Measurements from ENCODE around the gene DDN. TPM values are rescaled to one million over a fixed set of nuclear protein-coding genes. Genes with fewer than 3 reads are reported as not detected.

The DDN gene
- total RNA-seq, 1 donor from 2014 or later = 6.4 TPM

- no peak for DNase-seq
- H3K36me3 Mint-ChIP-seq (ENCODE audit: unreplicated experiment) = peaks cover 6% of the 10 kb centered on the region
Measured at GRCh38 chr12:49024543-49024942, 25.4 kb upstream of the DDN start.

GRCh38 chr12:49023812-49024211 lies 24.6 kb upstream of the DDN start:
- Mint-ChIP-seq H3K36me3 (ENCODE audit: unreplicated experiment) (peaks cover 6% of the 10 kb centered on the region), H3K9me3 (ENCODE audit: unreplicated experiment) (peaks cover 3% of the 10 kb centered on the region), H3K27me3 (ENCODE audit: unreplicated experiment) (peaks cover 5% of the 10 kb centered on the region), H3K4me1 (ENCODE audit: low read depth, unreplicated experiment) (peaks cover 6% of the 10 kb centered on the region), H3K27ac (ENCODE audit: unreplicated experiment) (no peak overlapping the region), H3K4me3 (ENCODE audit: unreplicated experiment) (no peak overlapping the region)
- no peak for TF ChIP-seq CTCF (IDR thresholded peaks at IDR 0.05; ENCODE audit: partially characterized antibody, unreplicated experiment)
- DNase-seq = no peak

More at GRCh38 chr12:49024543-49024942, 25.4 kb upstream of the DDN start:
- Mint-ChIP-seq H3K27ac (ENCODE audit: unreplicated experiment) (no peak overlapping the region), H3K9me3 (ENCODE audit: unreplicated experiment) (peaks cover 3% of the 10 kb centered on the region), H3K27me3 (ENCODE audit: unreplicated experiment) (peaks cover 3% of the 10 kb centered on the region), H3K4me3 (ENCODE audit: unreplicated experiment) (no peak overlapping the region), H3K4me1 (ENCODE audit: low read depth, unreplicated experiment) (peaks cover 4% of the 10 kb centered on the region)
- TF ChIP-seq CTCF (IDR thresholded peaks at IDR 0.05; ENCODE audit: partially characterized antibody, unreplicated experiment) = no peak

GRCh38 chr12:49022558-49023178 lies 23.5 kb upstream of the DDN start:
- no peak for DNase-seq
- no peak for TF ChIP-seq CTCF (IDR thresholded peaks at IDR 0.05; ENCODE audit: partially characterized antibody, unreplicated experiment)
- Mint-ChIP-seq H3K27me3 (ENCODE audit: unreplicated experiment) (peaks cover 5% of the 10 kb centered on the region), H3K9me3 (ENCODE audit: unreplicated experiment) (peaks cover 9% of the 10 kb centered on the region), H3K4me1 (ENCODE audit: low read depth, unreplicated experiment) (peaks cover 9% of the 10 kb centered on the region), H3K27ac (ENCODE audit: unreplicated experiment) (peak overlapping the region; percentile 33), H3K4me3 (ENCODE audit: unreplicated experiment) (peak overlapping the region; percentile 26), H3K36me3 (ENCODE audit: unreplicated experiment) (peaks cover 6% of the 10 kb centered on the region)

- H3K4me1 Mint-ChIP-seq (ENCODE audit: low read depth, unreplicated experiment) = peaks cover 10% of the 10 kb centered on the region
- H3K9me3 Mint-ChIP-seq (ENCODE audit: unreplicated experiment) = peaks cover 7% of the 10 kb centered on the region
- H3K27ac Mint-ChIP-seq (ENCODE audit: unreplicated experiment) = peak overlapping the region; percentile 46
- TF ChIP-seq CTCF (IDR thresholded peaks at IDR 0.05; ENCODE audit: partially characterized antibody, unreplicated experiment) = no peak
- H3K4me3 Mint-ChIP-seq (ENCODE audit: unreplicated experiment) = no peak overlapping the region
- H3K36me3 Mint-ChIP-seq (ENCODE audit: unreplicated experiment) = peaks cover 6% of the 10 kb centered on the region
- no peak for DNase-seq
- H3K27me3 Mint-ChIP-seq (ENCODE audit: unreplicated experiment) = peaks cover 5% of the 10 kb centered on the region
Measured at GRCh38 chr12:49021292-49021915, 22.2 kb upstream of the DDN start.

- Mint-ChIP-seq H3K4me1 (ENCODE audit: low read depth, unreplicated experiment) (peaks cover 10% of the 10 kb centered on the region), H3K27ac (ENCODE audit: unreplicated experiment) (peak overlapping the region; percentile 33), H3K36me3 (ENCODE audit: unreplicated experiment) (peaks cover 6% of the 10 kb centered on the region), H3K27me3 (ENCODE audit: unreplicated experiment) (peaks cover 7% of the 10 kb centered on the region), H3K4me3 (ENCODE audit: unreplicated experiment) (no peak overlapping the region), H3K9me3 (ENCODE audit: unreplicated experiment) (peaks cover 7% of the 10 kb centered on the region)
- TF ChIP-seq CTCF (IDR thresholded peaks at IDR 0.05; ENCODE audit: partially characterized antibody, unreplicated experiment) = no peak
- DNase-seq = no peak
Measured at GRCh38 chr12:49020441-49020840, 21.3 kb upstream of the DDN start.
